Coronary artery (tissue), 2 donors: ENCODE results near the gene TNFSF15.

ENCODE experiments used
- DNase-seq: peaks from one replicate; pipeline ENCODE4 v3.0.0-alpha.2; 2017; ENCODE audit warnings: low spot score
- H3K27ac ChIP-seq, 2 donors: fragments of 200-600 bp; sonication (generic); one replicate each; pipeline ENCODE4 v1.5.1; 2016 to 2019
- H3K4me3 ChIP-seq: fragments of 200-600 bp; sonication (generic); 2 replicates; pipeline ENCODE4 v1.5.1; 2016; ENCODE audit warnings: mild to moderate bottlenecking, moderate library complexity
- TF ChIP-seq, protein P1 (sequence below): fragments of 200-600 bp; sonication (generic); IDR thresholded peaks from one replicate; pipeline ENCODE4 v1.5.1; 2019; ENCODE audit warnings: antibody characterized with exemption

The TNFSF15 gene

DNA sequence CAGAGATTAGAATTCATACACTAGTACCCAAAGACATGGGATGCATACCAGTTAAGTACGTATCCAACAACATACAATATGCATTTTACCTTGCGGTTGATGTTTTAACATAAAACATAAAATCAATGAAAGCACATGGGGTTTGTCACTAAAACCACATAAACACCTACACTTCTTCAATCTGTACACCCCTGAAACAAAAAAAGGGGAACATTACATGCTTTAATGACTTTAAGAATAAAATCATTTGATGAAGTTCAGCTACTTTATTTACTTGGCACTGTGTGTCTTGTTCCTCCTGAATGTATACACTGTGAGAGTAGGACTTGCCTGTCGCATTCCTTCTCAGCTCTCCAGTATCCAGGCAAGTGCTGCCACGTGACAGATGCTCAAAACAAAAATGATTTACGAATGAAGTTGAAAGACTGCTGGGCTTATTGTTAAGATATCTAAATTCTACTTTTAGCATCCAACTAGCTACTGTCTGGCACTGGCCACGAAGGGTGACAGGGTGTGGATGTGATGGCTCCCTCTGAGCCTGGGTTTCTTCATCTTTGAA, 21.0 kb downstream of the TNFSF15 start:
- no peak for DNase-seq
- Histone ChIP-seq H3K27ac (no peak overlapping the region), H3K4me3 (no peak overlapping the region)
- TF ChIP-seq, protein P1, sequence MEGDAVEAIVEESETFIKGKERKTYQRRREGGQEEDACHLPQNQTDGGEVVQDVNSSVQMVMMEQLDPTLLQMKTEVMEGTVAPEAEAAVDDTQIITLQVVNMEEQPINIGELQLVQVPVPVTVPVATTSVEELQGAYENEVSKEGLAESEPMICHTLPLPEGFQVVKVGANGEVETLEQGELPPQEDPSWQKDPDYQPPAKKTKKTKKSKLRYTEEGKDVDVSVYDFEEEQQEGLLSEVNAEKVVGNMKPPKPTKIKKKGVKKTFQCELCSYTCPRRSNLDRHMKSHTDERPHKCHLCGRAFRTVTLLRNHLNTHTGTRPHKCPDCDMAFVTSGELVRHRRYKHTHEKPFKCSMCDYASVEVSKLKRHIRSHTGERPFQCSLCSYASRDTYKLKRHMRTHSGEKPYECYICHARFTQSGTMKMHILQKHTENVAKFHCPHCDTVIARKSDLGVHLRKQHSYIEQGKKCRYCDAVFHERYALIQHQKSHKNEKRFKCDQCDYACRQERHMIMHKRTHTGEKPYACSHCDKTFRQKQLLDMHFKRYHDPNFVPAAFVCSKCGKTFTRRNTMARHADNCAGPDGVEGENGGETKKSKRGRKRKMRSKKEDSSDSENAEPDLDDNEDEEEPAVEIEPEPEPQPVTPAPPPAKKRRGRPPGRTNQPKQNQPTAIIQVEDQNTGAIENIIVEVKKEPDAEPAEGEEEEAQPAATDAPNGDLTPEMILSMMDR, result no peak

DNA sequence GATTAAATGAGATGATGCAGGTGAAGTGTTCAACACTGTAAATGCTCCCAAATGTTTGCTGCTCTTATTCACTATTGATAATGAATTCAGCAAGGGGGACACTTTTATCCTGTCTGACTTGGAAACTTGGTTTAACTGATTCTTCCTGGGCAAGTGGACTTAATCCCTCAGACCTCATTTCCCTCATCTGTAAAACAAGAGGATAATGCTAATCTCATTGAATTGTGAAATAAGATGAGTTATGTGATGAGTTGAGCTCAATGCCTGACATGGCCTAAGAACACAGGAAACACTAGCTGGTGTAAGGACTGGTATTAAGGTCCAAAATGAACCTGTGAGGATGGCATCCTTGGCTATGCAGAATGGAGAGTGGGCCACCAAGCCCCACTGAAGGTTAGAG, 23.3 kb downstream of the TNFSF15 start:
- Histone ChIP-seq H3K4me3 (no peak overlapping the region), H3K27ac (no peak overlapping the region)
- no peak for DNase-seq
- TF ChIP-seq, protein P1, result no peak

DNA sequence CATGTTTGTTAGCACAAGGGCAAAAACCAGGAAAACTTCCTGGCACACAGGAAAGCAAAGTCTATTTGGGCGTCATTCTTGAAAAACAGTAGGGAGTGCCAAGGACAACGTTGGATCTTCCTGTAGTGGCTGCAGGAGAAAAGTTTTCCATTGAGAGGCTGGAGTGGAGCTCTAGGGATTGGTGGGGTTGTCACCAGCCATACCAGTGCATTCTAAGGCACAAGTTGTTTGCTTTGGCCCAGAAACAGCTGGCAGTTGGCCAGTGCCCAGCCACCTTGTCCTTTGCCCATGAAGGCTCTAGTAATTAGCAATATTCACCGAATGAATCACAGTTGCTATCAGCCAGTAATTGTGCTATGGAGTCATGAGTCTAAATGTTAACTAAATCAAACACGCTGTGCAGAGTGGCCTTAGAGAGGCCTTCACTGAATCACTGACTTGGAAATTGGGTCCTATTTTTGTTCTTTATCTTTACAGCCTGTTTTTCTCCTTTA, 26.4 kb downstream of the TNFSF15 start:
- TF ChIP-seq, protein P1, result no peak
- Histone ChIP-seq H3K27ac (no peak overlapping the region), H3K4me3 (no peak overlapping the region)
- DNase-seq, result no peak

DNA sequence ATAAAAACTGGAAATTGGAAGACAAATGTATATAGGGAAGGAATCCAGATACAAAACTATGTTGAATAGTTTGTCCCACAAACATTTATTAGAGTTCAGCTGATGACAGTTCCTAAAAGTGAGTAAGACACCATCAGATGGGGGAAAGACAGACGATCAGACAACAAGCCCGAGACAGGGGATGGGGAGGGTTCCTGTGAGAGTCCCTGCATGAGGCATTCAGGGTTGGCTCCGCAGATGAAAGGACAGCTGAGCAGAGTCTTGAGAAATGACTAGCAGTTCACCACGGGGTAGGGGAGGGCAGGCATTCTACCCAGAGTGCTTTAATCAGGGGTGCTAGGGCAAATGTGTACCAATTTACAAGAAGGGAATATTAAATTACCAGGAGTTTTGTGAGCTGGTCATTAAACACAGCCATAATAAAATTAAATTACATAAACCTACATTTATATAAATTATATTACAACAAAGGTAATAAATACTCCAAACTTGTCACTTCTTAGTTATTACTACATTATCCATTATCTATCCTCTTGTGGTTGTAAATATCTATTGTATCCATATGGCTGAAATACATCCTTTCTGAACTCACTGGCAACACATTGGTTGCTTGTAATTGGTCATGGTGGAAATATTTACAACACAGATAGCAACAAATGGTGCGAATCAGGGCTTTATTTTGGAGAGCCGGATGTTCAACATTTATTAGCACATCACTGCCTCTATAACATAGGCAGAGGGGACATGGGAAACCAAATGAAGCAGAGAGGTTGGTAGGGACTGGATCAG, 27.8 kb downstream of the TNFSF15 start:
- Histone ChIP-seq H3K27ac (no peak overlapping the region), H3K4me3 (no peak overlapping the region)
- DNase-seq, result no peak
- TF ChIP-seq, protein P1, result no peak

DNA sequence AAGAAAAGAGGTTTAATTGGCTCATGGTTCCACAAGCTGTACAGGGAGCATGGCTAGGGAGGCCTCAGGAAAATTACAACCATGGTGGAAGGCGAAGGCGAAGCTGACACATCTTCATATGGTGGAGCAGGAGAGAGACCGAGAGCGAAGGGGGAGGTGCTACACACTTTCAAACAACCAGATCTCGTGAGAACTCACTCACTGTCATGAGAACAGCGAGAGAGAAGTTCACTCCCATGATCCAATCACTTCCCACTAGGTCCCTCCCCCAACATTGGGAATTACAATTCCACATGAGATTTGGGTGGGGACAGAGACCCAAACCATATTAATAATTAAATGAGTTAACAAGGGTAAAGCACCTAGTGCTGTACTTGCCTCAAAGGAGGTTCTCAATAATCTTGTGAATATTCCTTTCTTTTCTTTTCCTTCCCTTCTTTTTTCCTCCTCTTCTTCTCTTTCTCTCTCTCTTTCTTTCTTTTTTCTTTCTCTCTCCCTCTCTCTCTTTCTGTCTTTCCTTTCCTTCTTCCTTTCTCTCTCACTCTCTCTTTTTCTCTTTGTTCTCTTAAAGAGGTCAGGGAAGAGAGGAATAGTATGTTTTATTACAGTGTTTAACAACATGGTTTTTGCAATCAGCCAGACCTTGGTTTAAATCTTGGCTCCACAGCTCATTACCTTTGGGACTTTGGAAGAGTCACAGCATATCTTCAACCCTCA, 29.0 kb downstream of the TNFSF15 start:
- no peak for DNase-seq
- H3K4me3 ChIP-seq, result no peak overlapping the region
- TF ChIP-seq, protein P1, result no peak
- H3K27ac ChIP-seq, result no peak overlapping the region

DNA sequence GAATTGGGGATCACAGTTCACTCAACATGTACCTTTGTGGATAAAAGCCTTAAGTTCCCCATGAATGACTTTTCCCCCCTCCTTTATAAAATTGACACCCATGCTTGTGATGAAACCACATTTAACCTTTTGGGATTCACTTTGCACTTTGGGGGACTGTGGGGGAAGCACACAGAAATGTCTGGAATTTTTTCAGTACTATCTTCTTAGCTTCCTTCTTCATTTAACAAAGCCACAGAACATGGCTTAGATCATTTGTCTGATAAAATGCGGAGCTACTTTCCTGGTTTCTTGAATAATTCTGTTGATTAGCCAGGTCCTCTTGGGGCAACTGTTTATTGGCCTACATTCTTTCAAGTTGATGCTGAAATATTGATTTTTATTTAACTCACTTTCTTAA, 29.9 kb downstream of the TNFSF15 start:
- Histone ChIP-seq H3K4me3 (no peak overlapping the region), H3K27ac (no peak overlapping the region)
- no peak for DNase-seq
- TF ChIP-seq, protein P1, result no peak
